Left ventricle myocardium superior (tissue), 1 donor: ENCODE data around the gene KSR1. TPM values are rescaled to one million over a fixed set of nuclear protein-coding genes. Genes with fewer than 3 reads are reported as not detected.

Source experiments
- ATAC-seq: fragments of 200-7000 bp; cut with Tn5 transposase; one replicate; pipeline ENCODE4 v1.9.1; 2020; ENCODE audit warnings: mild to moderate bottlenecking, moderate library complexity
- DNase-seq: peaks from one replicate; pipeline ENCODE4 v3.0.0-alpha.2; 2020
- intact Hi-C: fragments of 100-400 bp; cut with micrococcal nuclease; formaldehyde crosslinking; loops from one replicate; pipeline ENCODE4 v1.11.0; 2022
- total RNA-seq: library from RNA; stranded (reverse); fragmentation: NEBNext Ultra II Directional; extraction: Animal tissue kit (Norgen Biotek cat#: 25700); gene quantifications from one replicate; pipeline ENCODE4 v1.2.1, GENCODE V29; 2021
- donor health status: DM: no; HTN: yes; CAD: no; lungs with severe emphysema.

Gene KSR1
- total RNA-seq, 1 donor from 2014 or later = 10.2 TPM

DNA sequence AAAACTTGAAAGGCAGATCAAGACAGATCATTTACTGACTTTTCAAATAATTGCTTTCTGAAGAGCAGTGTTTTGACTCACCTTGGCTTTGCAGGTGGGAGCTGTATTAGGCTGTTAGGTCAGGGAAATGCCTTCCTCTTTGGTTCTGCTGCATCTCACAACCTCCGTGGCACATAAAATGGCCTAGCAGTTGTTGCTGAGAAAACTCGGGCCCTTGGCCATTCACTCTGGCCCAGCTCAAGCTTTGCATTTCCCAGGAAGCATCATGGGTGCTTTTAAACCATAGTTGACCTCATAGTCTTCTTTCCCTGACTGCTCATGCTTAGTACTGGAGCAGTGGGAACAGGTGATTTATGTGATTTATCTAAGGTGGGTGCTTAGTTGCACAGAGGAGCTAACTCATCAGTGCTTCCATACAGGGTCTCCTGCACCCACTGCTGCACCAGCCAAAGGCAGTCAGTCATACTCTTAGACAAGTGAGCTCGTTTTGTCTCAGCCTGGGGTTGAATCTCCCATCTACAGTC, 83.6 kb downstream of the KSR1 start:
- intact Hi-C loops = no loop called here
- ATAC-seq = no peak
- no peak for DNase-seq

DNA sequence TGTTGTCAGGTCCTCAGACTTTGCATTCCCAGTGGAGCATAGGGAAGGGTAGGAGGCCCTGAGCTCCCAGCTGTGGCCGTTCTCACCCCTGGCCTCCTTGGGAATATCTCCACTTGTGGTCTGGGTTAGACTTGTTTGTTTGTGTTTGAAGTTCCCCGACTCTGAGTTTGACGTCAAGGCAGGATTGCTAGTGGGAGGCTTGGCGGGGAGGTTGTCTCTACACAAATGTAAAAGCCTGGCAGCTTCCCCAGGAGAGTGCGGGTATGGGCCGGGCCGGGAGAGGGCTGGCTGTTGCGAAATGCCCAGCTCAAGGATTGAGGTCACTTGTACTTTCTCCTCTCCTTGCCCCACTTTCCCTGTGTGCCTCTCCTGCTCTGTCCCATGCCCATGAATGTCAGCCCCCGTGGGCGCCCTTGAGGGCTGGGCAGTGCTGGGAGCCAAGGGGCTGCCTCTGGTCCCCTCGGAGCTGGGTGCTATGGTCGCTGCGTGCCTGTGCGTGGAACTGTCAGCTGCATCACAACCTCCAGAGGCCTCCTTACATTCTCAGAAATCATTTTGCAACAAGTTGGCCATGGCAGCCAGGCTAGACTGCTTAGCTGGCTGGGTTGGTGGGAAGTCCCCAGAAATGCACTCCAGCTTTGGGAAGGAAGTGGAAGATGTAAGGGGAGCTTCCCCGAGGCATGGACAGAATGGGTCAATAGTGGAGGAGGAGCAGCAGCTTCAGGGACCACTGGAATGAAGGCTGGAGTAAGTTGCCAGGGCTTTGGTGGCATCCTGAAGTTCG, 84.3 kb downstream of the KSR1 start:
- ATAC-seq (peak; percentile 91), DNase-seq (peak; percentile 82)
- intact Hi-C loops = no loop called here

DNA sequence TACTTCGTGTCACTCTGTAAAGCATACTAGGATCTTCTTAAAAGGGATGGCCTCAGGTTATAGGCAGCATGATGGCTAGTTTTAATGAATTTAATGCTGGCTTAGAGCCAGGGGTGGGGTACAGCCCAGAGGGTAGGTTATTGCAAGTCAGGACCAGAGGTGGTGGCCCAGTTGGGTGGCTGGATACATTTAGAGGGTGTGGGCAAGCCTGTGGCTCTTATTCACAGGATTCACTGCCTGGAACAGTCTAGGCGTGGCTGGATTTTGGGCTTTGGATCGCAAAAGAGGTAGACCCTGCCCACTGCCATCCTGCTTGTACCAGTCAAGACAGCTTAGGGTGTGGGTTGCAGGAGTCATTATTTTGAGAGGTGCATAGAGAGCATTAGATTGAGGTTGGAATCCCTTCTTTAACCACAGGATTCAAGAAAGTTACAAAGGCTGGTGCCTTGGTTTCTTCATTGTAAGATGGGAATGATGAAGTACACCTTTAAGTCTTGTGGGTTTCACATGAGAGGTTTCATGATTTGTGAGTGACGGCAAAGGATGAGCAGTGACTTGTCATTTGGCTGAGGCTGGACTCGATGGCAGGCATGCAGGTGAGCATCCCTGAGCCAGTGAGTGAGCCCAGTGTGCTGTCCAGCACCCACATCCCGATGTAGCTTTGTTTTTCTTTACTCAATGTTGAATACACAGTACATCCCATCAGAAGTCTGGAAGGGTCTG, 85.2 kb downstream of the KSR1 start:
- intact Hi-C loops = no loop called here
- ATAC-seq (no peak), DNase-seq (no peak)

DNA sequence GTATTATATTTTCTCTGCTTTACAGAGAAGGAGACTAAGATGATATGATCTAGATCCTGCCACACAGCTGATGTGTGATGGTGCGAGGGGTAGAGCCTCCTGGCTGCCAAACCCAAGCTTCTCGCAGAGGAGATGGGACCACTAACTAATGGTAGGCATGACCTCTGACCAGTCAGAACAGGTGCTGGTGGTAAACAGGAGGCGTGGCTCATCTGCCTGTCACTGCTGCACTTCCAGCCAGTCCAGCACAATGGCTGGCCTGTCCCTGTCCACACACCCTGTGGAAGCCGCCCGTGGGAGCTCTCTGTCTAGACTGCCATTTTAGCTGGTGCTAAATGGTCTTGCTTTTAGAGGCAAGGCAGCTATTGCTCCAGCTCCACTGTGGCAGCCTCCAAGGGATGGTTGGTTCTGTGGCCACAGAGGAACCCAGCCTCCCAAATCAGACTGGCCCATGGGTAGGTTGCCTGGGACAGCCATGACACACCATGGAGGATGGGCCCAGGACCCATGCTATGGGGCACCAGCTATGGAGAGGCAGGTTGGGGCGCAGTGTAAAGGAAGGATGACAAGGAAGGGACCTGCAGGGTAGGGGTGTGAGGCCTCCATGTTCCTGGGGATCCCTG, 86.7 kb downstream of the KSR1 start:
- DNase-seq = no peak
- no peak for ATAC-seq
- intact Hi-C loops = no loop called here

DNA sequence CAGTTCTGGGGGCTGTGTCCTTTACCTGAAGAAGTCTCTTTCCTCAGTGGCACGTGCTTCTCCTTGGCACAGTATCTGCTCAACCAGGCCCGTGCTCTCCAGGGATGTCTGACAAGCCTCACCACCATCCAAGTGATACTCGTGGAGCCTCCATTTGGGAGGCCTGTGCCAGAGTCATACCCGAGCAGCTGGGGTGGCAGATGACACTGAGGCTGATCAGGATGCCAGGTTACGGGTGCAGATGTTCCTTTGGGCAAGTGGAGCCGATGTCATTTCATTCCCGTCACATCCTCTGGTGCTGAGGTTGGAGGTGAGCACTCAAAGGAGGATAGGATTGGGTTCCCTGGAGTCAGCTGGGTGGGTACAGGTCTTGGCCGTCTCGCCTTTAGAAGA, 87.2 kb downstream of the KSR1 start:
- ATAC-seq = no peak
- intact Hi-C loops = no loop called here
- no peak for DNase-seq

DNA sequence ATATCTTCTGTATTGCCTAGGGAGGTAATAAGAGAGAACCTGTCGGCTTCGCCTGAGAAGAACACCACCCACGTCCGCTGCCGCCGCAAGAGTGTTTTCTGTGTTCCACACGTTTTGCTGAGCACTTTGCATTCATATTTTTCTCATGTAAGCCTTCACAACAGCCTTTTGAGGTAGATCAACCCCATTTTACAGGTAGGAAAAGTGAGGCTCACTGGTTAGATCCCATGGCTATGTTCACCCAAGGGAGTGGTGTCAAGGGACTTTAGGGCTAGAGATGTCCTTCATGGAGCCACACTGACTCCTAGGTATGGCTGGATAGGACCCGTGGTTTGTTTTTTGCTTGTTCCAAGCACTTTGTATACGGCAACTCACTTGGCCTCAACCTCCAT, 87.7 kb downstream of the KSR1 start:
- DNase-seq = no peak
- ATAC-seq = no peak
- intact Hi-C loops = no loop called here

DNA sequence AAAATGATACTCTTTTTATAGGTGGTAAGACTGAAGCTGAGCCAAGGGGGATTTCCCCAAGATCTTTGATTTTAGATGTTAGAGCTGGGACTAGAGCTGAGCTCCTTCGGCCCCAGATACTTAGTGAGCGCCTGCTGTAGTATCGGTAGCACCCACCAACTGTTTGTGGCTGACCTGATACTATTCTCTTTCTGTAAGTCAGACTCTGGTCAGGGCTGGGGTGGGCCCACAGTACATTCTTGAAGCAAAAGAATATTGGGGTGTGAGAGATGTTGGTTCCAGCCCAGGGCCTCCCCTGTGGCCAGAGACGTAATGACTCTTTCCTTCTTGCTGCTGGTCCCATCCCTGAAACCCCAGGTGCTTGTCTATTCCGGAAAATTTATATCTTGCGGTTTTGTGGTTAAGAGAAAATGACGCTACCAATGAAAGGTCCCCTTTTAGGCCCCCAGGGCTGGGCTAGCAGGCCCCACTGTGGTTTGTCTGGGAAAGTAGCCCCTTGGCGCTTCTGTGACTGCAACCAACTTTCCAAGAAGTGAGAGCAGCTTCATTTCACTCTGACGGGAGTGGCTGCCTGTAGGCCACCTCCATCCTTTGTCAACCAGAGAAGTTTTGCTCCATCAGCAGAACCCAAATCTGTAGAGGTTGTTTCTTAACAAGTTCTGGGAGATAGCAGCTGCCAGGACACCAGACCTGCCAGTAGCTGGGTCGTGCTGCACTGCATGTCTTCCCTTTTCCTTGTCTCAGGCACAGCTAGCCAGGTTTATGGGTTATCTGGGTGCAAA, 88.3 kb downstream of the KSR1 start:
- DNase-seq (no peak), ATAC-seq (no peak)
- intact Hi-C loops = no loop called here

DNA sequence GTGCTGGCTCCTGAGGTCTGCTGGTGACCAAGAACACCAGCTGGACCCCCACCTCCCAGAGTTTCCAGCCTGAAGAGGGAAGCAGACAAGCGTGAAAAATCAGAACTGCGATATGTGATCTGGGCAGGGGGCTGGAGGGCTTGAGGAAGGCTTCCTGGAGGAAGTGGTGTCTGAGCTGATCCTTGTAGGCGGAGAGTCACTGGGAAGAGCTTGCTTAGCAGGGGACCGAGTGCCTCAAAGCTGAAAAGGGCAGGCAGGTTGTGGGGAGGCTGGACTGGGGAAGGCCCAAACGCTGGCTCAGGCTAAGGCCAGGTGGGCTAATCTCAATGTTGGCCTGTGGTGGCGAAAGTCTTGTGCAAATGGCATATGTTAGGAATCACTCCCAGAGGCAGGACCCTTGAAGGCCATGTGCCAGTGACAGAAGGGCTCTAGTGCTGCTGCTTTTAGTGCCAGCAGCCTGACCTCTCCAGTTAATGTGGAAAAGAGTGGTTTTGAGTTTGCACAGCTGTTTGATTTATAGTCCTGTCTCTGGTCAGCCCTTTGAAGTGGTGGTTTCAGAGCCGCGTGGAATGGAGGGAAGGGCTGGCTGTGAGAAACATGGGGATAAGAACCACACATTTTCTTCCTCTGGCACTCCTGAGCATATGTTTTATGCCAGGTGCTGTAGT, 89.4 kb downstream of the KSR1 start:
- intact Hi-C loops = no loop called here
- ATAC-seq (no peak), DNase-seq (no peak)

DNA sequence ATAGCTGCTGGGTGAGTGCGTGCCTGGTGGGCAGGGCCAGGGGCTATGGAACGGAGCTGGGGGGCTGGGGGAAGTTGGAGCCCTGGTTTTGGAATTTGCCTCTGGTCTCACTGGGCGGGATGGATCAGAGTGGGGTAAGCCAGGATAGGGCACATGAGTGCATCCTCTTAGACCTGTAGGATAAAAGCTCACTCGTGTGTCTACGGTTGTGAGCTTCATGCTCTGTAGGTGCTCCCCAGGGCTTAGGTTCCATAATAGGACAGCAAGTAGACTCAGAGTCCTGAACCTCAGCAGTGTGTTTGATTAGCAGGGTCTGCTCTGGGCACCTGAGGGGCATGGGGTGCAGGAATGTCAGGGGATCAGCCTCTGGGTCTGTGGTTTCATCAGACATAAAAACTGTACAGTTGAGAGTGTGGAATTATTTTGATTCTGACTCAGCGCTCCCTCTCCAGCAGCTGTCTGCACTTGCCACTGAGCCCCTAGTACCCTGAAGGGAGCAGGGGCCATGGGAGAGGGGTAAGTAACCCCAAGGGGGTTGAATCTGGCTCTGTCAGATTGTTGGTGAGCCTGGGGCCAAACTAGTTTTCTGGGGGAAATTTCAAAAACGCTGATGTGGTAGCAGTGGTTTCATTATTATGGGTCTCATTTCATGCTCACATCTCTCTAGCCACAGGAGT, 90.5 kb downstream of the KSR1 start:
- ATAC-seq (no peak), DNase-seq (no peak)
- intact Hi-C loops = no loop called here

DNA sequence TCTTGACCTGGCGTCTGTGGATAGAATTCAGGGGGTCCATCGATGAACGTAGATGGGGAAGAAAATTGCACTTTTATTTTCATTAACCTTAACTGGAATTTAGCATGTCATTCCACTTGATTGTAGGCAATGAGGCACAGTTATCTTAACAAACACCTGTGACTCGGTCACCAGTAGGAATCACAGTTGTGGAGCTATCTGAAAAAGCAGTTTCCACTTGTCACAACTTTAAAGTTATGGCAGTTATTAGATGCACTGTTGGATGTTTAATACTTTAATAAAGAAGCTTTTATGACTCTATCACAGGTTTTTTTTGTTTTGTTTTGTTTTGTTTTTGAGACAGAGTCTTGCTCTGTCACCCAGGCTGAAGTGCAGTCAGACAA, 91.0 kb downstream of the KSR1 start:
- no peak for DNase-seq
- ATAC-seq = no peak
- intact Hi-C loops = no loop called here

DNA sequence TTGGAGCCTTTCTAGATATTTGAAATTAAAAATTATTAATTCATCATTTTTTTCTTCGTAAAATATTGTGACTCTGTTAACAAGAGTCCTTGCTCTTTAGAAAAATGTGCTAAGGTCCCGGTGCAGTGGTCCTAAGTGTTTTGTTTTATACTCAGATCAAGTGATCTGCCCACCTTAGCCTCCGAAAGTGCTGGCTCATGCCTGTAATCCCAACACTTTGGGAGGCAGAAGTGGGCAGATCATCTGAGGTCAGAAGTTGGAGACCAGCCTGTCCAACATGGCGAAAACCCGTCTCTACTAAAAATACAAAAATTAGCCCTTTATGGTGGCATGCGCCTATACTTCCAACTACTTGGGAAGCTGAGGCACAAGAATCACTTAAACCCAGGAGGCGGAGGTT, 92.1 kb downstream of the KSR1 start:
- intact Hi-C loops = no loop called here
- DNase-seq = no peak
- no peak for ATAC-seq

DNA sequence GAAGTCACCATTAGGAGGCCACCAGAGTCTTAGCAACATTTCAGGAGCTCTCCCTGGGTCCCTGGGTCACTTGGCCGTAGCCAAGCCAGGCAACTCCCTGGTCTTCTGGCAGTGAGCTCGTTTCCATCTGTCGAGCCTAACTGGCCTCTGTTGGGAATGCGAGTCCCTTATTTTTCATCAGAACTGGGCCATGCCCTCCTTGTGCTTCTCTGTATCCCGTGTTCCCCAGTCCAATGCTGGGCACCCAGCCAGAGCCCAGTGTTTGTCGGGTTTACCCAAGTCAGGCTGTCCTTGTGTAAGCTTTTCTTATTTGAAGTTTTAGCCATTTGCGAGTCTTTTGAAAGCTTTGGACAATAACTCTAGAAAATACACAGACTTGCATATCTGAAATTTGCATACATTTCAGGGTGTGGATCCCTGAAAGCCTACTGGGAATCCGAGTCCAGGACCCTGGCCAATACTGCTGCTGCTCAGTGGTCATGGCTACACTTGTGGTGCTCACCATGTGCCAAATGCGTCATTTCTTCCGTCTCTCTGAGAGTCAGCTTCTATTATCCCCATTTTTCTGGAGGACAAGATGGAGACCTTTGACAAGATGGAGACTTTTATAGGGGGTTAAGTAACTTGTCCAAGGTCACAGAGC, 93.1 kb downstream of the KSR1 start:
- peak; percentile 70 for DNase-seq
- peak; percentile 63 for ATAC-seq
- intact Hi-C loops = no loop called here

DNA sequence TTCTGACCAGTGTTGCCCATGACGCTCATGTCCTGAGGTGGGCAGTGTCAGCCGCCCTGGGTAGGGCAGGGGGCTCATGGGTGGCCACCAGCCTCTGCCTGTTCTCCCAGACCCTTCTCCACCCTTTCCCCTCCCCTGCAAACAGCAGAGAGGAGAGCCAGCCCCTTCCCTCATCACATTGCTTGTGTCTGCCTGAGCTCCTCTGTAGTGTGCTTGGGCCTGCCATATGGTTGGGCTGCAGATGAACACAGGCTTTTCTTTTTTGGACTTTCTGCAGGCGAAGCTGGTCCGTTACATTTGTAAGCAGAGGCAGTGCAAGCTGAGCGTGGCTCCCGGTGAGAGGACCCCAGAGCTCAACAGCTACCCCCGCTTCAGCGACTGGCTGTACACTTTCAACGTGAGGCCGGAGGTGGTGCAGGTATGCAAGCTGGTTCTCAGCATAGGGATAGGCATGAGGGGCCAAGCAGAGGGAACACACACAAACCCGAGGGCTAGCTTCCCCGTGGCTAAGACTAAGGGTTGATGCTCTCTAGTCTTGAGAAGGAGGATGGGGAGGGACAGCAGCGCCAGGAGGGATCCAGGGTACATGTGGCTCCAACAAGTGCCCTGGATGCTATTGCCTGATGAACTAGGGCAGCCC, 94.2 kb downstream of the KSR1 start:
- ATAC-seq = no peak
- intact Hi-C loops = no loop called here
- no peak for DNase-seq

DNA sequence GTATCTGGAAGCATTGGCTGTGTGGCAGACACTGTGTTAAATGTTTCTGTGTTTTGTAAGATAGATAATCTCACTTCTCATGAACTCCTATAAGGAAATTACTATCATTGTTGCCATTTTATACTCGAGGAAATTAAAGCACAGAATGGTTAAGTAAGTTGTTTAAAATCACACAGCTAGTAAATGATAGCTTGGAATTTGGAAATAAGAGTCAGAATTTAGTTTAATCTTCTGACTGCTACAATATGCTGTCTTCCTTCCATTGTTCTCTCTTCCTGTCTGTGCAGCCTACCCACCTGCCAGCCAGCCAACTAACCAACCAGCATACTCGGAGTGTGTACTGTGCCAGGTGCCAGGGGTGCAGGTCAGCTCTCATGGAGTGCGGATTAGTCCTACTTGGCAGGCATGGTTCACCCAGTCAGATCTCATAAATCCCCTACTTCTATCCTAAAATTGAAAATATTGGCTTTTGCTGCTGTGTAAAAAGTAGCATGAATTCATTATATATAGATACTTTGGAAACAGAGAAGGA, 94.8 kb downstream of the KSR1 start:
- intact Hi-C loops = no loop called here
- ATAC-seq = no peak

DNA sequence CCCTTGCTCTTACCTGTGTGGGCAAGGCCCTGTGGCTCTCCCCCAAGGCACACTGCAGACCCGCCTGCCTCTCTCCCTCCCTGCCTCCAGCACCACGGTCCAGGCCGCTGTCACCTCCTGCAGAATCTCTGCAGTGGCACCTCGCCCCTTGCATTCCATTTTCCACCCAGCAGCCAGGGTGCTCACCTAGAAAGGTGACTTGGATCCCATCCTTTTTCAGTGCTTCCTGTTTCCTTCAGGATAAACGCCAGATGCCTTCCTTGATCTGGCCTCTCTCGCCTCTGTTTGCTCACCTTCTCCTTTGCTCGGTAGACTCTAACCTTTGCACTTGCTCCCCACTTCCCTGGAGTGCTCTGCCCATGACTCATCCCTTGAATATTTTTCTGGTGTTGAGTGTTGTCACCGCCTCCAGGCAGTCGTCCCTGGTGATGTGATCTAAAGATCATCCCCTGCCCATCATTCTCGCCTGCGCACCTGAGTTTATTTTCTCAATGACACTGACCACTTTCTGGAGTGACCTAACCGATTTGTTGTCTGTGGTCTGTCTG, 95.5 kb downstream of the KSR1 start:
- intact Hi-C loops = no loop called here

More for the DNA sequence above, 94.8 kb downstream of the KSR1 start:
- no peak for DNase-seq

DNA sequence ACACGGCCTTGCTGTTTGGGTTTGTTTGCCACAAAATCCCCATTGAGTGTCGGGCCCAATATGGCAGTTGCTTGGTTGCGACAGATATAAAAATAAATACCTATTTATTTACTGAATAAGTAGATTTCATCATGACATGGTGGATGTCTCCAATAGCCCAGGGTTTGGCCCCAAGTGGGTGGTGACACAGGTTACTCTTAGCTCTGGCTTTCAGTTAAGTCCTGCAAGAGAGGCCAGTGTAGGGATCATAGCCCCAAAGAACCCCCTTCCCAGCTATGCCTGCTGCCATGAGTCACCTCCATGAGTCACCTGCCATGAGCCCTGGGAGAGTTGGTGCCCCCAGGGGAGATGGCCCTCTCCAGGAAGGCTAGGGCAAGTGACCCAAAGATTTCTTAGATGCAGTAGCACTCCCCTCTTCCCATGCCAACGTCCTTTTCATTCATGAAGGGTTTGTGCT, 96.1 kb downstream of the KSR1 start:
- no peak for ATAC-seq
- no peak for DNase-seq
- intact Hi-C loops = no loop called here

More for the DNA sequence above, 95.5 kb downstream of the KSR1 start:
- no peak for ATAC-seq
- DNase-seq = no peak

DNA sequence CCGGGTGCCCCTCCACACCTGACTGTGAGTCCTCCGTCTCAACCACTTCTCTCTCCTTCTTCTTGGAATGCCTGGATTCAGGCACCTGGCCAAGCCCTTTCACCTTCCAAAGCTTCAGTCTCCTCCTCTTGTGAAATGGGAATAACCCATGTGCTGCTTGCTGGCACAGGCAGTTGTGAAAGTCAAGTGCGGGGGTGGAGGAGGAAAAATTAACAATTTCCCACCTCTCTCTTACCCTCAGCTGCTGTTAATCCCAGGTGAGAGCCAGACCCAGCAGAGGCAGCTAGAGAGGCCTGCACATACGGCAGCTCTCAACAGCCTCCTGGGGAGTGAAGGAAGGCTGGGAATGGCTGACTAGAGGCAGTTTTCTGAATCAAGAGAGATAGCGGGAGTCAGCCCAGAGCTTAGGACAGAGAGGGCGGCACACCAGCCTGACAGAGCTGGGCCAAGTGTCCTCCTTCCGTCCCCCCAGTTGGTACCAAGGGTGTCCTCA, 96.8 kb downstream of the KSR1 start:
- no peak for DNase-seq
- ATAC-seq = no peak
- intact Hi-C loops = no loop called here
